KG1 (cell line): ENCODE measurements around the gene RTP1.
"Not testable (repeated sequence)": the region's sequence is repeated elsewhere in the genome, so short reads cannot be mapped to it uniquely, and the experiment has no call there.

Experiments used
- DNase-seq: peaks from one replicate; lab custom pipeline; 2025; lab: John Stamatoyannopoulos, UW

The RTP1 gene, protein sequence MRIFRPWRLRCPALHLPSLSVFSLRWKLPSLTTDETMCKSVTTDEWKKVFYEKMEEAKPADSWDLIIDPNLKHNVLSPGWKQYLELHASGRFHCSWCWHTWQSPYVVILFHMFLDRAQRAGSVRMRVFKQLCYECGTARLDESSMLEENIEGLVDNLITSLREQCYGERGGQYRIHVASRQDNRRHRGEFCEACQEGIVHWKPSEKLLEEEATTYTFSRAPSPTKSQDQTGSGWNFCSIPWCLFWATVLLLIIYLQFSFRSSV

DNA sequence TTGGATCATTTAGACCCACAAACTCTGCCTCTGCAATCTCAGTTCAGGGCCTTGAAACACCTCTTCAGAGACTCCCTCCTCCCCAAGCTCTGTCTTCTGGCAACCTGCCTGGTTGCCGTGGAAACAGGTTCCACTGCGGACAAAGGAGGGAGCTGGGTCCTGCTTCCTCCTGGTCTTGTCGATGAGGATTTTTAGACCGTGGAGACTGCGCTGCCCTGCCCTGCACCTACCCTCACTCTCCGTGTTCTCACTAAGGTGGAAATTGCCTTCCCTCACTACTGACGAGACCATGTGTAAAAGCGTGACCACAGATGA is at the start of gene RTP1:
TSS of gene RTP1 (plus strand) at position 152 of the 315 bp plus-strand sequence. CDS start at position 182, 30 bp downstream.
- no peak for DNase-seq

DNA sequence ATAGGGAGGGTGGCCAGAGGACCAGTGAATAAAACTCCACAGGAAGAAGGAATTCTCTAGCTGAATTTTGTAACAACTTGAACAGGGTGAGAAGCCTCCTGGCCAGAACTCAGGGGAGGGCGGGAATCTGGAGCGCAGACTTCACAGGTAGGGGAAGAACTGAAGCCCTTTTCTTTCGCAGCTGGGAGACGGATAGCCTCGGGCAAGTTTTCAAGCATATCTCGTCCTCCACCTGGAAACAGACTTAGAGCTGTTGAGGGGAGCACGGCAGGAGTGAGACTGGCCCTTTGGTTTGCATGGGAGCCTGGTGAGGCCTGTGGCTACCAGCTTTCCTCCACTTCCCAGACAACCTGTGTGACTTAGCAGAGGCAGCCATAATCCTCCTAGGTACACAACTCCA is 47.1 kb upstream of the RTP1 start:
- no peak for DNase-seq

DNA sequence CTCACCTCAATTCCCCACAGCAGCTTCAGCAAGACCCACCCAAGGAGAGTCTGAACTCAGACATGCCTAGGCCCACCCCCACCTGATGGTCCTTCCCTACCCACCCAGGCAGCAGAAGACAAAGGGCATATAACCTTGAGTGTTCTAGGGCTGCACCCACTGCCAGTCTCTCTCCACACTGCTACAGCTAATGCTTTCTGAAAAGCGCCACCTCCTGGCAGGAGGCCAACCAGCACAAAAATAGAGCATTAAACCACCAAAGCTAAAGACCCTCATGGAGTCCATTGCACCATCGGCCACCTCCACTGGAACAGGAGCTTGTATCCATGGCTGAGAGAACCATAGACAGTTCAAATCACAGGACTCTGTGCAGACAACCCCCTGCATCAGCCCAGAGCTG is 46.7 kb upstream of the RTP1 start:
- DNase-seq: no peak

DNA sequence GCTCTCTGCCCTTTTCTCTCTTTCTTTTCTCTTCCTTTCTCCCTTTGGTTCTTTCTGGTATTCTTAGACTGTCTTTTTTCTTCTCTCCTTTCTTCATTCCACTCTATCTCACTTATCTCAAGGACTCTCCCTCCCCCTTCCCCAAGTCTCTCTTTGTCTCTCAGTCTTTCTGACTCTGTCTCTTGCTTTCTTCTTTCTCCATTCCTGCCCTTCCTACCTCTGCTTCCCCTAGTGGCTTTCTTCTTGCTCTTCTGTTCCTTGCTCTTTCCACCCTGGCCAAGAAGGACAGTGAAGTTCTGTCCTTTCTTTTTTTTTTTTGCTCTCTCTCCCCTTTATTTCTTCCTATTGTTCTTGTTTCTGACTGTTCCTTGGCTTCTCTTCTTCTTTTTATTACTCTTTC is 35.7 kb upstream of the RTP1 start:
- DNase-seq: no peak

DNA sequence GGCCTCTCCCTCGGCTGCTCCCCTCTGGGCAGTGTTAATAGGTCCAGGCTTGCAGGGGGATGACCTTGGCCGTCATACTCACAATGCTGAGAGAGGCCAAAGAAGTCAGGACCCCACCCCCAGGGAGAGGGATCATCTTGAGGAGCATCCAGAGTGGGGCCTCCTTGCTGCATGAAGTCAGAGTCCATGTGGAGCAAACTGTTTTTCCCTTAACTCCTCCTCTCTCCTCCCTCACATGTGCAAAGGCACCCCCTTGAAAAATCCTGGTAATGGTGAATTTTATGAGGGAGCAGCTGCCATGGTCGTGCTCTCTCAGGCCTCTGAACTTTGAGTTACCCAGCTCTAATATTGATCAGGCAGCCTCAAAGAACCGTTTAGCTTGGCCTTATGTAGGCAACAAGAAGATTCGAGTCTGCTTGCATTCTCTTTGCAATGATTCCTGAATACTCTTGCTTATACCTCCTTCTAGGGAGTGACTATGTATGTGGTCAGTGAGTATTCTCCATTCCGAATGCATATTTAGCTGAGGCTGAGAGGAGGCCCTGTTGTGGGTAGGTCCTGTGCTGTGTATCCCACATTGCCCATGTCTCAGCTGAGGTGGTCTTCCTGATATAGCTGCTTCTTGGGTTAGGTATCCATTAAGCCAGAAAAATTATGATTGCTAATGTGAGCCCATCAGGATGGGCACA is 34.9 kb upstream of the RTP1 start:
- no peak for DNase-seq

DNA sequence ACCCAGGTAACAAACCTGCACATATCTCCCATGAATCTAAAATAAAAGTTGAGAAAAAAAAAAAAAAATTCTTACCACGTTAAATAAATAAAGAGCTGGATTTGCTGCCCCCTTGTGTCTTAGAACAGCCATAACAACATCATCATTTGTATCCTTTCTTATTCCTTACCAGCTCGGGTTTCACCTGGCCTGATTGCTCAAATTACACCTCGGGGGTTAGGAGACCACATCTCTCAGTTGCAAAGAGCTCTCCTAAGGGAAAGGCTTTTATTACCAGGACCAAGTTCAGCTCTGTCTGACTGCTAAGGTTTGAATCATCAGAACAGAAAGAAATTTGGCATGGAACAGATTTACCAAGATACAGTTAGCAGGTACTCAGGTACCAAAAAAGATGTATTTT is 32.1 kb upstream of the RTP1 start:
- peak; percentile 51 for DNase-seq

DNA sequence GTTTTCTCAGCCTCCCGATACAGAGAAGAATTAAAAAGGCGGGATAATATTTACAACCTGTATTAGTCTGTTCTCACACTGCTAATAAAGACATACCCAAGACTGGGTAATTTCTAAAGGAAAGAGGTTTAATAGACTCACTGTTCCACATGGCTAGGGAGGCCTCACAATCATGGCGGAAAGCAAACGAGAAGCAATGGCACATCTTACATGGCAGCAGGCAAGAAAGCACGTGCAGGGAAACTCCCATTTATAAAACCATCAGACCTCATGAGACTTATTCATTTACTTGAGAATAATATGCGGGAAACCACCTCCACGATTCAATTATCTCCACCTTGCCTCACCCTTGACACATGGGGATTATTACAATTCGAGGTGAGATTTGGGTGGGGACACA is 30.5 kb upstream of the RTP1 start:
- DNase-seq: no peak

DNA sequence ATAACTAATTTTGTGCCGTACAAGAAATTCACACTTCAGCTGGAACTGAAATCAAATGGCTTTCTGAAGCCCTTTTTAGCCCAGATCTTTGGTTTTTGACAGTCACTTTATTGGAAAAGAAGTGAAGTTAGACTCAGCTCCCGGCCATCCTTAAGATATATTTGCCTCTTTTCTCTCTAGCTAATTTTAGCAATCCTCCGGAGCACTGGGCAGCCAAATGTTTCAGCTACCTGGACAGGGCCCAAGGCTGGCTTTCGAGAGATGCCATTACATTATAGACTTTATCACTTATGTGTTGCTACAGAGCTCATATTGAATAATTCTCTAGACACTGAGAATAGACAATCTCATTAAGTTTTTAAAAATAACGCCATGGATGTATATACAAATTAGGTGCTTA is 29.5 kb upstream of the RTP1 start:
- DNase-seq: no peak

DNA sequence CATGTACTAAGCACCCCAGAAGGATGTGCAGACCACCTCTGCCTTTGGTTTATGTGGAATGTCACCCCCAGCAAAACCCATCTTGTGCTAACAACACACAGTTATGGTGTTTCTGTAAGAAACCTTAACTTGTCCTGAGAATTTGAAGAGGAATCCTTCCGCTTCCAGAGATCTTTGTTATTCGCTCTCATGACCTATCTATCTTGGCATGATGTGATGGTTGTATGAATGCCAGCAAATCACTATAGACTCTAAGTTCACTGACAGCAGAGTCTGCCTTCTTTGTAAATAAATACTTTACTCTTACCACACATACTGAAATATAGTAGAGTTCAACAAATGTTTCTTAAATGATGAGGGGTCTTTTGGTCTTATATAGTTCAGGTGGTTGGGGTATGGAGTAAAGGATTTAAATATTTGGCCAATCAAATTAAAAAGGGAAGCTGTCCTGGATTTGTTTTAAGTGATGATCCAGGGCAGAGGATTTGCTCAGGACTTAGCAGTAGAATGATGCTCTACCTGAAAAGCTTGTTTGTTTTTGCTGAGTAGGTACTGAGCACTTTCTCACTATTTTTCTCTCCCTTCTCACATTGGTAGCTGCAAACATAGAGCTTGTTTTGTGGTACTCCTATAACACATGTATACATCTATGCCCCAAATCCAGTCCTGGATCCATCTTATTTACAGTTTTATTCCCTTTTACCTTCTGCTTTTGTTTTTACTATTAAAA is 27.9 kb upstream of the RTP1 start:
- DNase-seq: no peak

DNA sequence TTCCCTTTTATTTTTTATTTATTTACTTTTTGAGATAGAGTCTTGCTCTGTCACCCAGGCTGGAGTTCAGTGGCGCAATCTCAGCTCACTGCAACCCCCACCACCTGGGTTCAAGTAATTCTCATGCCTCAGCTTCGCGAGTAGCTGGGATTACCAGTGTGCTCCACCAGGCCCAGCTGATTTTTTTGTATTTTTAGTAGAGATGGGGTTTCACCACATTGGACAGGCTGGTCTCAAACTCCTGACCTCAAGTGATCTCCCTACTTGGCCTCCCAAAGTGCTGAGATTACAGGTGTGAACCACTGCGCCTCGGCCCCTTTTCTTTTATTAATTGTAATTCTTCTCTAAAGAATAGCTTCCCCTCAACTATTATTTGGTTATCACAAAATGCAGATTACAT is 26.4 kb upstream of the RTP1 start:
- not testable (repeated sequence) for DNase-seq

DNA sequence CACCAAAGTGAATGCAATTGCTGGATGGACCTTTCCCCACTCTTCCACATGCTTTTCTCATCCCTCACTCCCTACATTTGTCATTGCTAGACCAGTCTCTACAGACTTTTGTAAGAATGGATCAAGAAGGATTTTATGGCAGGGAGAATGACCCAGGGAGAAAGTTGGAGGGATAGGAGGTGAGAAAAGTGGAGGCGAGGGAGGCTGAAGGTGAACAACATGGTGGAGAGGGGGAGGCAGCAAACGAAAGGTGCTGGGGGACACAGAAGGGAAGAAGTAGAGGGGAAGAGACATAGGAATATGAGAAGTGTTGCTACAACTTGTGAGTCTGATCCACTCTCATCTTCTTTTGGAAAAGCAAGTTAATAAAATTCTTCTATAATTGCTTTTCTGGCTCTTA is 24.4 kb upstream of the RTP1 start:
- no peak for DNase-seq

DNA sequence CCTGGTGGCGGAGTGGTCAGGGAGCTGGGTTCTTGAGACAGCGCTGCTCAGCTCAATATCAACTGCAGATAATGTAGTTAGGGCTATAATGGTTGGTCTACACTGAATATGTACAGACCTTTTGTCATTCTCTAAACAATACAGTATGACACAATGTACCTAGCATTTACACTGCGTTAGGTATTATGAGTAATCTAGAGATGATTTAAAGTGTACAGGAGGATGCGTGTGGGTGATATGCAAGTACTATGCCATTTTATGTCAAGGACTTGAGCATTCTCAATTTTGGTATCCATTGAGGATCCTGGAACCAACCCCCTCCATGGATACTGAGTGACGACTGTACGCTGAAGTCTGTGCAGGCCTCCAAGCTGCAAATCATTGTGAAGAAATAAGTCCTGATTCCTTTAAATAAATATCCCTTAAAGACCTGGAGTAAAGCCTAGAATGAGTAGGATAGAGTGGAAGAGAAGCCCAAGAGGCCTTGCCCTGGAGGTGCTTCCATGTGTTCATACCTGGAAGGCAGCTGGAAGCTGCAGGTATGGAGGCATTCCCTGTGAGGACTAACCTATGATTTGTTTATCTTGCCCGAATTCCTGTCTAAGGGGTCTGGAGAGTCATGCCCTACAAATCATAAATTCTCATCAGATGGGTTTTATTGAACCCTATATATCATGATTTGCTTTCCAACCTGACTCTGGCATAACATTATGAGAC is 15.7 kb upstream of the RTP1 start:
- no peak for DNase-seq

DNA sequence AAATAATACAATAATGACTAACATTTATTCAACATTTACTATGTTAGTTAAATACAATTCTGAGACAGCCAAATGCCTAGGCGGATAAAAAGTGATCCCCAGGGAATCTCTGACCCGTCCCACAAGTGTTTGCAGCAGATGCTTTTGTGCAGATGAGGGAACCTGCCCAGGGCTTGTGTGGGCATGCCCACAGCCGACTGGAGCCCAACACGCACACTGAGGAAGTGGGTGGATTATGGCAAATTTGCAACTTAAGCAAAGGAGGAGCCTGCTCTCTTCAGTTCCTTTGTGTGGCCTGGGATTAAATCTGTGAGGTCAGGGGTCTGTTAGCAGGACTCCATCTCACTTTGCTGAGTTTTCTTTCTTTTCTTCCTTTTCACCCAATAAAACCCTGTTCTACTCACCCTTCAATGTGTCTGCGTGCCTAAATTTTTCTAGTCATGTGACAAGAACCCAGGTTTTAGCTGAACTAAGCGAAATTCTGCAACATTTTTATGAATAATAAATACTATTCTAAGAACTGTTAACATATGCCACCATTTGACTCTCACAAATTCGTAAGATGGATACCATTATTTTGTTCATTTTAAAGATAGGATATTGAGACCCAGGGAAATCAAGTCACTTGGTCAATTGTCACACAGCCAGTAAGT is 13.9 kb upstream of the RTP1 start:
- no peak for DNase-seq

DNA sequence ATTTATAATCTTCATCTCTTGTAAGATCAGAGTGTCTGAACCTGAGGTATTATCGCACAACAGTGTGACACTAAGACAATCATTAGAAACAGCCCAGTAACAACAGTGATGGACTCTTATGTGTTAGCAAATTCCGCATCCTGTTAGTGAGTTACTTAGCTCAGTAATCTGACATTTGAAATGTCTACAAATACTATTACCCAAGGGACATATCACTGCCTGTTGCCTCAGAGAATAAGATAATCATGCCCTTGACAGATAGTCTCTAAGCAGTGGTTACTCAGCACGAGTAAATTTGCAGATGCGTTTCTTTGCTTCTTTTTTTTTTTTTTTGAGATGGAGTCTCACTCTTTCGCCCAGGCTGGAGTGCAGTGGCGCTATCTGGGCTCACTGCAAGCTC is 13.4 kb upstream of the RTP1 start:
- no peak for DNase-seq

DNA sequence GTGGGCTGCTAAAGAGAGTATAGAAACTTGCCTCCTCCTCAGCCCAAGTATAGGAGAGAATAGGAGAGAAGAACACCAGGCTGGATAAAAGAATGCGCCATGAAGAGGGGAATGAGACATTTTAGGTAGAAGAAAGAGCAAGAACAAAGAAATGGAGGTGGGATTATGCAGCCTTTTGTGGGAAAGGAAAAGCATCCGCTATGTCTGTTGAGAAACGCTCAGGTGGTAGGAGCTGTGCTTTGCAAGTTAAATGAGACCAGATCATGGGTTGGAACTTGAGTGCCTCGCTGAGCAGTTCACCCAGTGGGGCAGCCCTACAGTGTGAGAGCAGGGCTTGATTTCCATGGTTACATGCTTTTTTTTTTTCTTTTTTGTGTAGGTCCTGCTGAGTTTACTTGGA is 11.5 kb upstream of the RTP1 start:
- no peak for DNase-seq

DNA sequence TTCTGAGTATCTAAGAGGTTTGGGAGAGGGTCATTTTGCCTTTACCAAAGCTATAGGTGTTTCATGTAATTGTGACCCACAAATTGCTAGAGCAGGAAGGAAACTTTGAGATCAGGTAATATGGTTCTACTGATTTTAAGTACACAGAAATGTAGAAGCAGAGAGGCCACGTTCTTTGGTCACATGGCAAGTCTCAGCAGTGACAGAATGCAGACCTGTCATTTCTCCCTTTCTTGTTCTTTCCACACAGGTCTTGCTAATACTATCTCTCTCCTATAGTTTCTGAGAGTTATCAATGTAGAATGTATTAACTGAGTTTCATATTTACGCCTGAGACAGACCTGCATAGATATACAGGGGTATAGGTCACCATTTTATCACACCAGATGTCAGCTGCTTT is 10.9 kb upstream of the RTP1 start:
- DNase-seq: no peak

DNA sequence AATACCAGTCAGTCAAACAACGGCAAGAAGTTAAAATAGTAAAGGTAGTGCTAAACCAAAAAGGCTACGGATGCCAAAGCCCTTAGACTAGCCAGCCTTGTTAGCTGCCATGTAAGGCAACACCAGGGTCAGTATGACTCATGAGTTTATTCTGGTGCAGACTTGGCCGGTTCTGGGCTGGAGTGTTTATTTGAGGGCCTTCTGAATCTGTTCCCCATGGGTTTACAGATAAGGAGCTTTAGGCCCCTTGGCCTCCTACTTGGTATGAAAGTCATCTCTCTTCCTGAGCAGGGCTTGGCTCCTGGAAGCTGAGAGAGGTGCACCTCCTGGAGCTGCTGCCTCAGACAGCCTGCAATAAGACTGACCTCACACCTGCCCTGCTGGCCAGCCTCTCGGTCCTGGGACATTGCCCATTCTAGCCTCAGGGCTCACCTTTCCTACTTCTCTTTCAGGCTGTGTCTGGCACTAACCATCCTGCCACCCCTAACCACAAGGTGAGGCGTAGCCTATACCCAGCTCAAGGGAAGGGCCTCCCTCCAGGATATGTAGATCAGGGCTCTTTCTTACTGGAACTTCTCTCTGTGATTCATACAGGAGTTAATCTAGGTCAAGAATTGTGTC is 10.4 kb upstream of the RTP1 start:
- no peak for DNase-seq

DNA sequence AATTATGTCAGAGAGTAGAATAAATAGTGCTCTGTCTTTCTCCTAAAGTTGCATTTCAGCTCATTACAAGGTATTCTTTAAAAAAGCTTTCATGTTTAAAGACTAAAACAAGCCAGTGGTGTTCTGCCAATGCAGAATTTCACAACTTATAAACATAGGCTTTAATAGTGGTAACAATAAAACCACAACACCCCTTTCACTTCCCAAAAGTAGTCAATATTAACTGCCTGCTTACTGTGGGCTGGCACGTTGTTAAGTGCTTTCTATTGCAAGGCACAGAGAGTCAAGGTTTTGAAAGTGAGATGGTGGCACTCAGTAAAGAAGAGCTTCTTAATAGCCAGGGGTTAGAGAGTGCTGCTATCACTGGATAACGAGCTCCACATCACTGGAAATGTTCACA is 8.4 kb upstream of the RTP1 start:
- no peak for DNase-seq

DNA sequence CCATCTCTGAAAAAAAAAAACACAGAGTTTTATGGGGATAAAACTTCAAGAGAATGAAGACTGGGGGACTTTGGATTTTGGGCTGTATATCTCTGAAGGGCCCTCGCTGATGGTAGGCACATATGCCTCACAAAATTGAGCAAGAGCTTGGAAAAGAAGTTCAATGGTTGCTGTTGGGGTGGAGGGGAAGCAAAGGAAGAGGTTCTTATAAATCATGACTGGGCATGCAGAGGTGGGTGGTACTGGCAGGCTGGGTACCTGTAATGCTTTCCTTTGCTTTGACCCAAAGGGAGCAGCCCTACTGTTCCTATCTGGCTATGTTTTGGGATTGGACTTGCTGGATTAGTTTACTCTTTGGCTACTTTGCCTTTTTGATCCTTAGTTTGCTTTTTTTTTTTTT is 6.0 kb upstream of the RTP1 start:
- no peak for DNase-seq

DNA sequence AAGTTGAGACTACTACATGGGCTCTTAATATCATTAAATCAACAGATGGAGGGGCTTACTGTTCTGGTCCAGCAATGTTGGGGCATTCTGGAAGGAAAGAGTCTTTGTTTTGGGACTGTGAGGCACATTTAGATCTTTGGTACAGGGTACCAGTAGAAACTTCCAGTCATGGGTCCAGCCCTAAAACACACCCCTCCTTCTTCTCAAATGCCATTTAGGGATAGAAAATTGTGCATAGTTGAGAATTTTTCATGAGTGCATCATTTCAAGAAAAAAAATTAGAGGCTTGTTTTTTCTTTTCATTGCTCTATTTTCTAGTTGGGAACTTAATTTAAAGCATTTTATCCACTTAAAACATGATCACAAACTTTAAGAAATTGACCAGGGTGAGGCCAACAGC is 4.1 kb upstream of the RTP1 start:
- DNase-seq: no peak

DNA sequence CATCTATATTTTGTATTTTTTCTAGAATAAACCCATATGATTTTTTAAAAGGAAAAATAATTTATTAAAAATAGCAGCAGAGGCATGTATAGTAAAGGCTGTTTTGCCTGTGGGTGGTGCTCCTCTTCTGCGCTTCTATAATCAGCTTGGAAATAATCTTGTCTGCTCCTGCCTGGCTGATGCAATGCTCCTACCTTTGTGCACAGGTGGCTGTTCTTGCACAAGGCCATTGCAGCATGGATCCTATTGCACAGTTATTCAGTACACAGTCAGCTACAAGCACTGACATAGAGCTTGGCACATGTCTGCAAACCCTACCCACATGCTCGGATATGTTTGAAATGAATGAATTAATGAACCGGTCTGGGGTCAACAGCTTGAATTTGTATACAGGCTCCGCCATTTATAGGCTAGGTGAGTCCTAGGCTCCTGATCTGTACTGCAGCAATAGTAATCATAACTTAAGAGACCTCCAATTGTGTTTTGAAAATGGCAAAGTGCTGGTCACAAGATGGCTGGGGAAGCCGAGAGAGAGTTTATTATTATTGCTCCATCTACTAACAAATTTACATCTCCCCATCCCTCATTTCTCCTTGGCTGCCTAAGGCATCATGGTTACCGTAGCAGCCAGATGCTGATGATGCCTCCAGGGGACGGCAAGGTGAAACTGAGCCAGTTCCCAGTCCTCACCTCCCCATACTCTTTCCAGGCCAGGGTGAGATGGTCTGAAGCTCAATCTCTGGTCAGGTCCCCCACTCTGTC is 532 bp upstream of the RTP1 start:
- DNase-seq: no peak
